HepG2 (cell line): ENCODE measurements around the gene YPEL4.
"Not testable (repeated sequence)": the region's sequence is repeated elsewhere in the genome, so short reads cannot be mapped to it uniquely, and the experiment has no call there.

ENCODE experiments used
- ASH2L ChIP-seq: fragments of 300-600, 200-600 bp; sonication (generic); IDR thresholded peaks from 2 replicates; pipeline ENCODE4 v1.7.0; 2017; ENCODE audit warnings: low read depth, mild to moderate bottlenecking, moderate library complexity, mixed read lengths, low read length; ENCODE audit not compliant: insufficient read length
- SRF ChIP-seq: IDR thresholded peaks from 2 replicates; pipeline ENCODE4 v1.6.1; 2011; ENCODE audit warnings: mild to moderate bottlenecking, low read depth, low read length, moderate library complexity

DNA sequence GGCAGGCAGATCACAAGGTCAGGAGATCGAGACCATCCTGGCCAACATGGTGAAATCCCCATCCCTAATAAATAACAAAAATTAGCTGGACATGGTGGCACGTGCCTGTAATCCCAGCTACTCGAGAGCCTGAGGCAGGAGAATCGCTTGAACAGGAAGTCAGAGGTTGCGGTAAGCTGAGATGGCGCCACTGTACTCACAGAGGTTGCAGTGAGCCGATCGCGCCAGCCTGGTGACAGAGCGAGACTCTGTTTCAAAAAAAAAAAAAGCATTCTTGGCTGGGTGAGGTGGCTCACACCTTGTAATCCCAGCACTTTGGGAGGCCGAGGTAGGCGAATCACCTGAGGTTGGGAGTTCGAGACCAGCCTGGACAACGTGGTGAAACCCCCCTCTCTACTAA, 2.5 kb upstream of the YPEL4 start:
- TF ChIP-seq SRF, ASH2L: not testable (repeated sequence)
